BJ (cell line): ENCODE data around the gene POLR1F. TPM values are rescaled to one million over a fixed set of nuclear protein-coding genes. Genes with fewer than 3 reads are reported as not detected.
A peak's percentile ranks its signal among the peaks of the same experiment; 100 is the strongest.

Experiments
- CTCF ChIA-PET: fragments of 350-600 bp; formaldehyde crosslinking; extraction: SDS; loops from one replicate; lab custom pipeline; 2021; ENCODE audit warnings: antibody characterized with exemption, inconsistent platforms; lab: Yijun Ruan, JAX
- POLR2A ChIA-PET: fragments of 300-600 bp; sonication (Branson Sonifier 250); formaldehyde crosslinking; extraction: SDS; loops from one replicate; lab custom pipeline; 2021; ENCODE audit warnings: antibody characterized with exemption; lab: Charles Lee
- DNase-seq: peaks from one replicate; pipeline ENCODE4 v3.0.0-alpha.2; 2011; ENCODE audit warnings: low read depth
- H3K27me3 ChIP-seq: 2 replicates; pipeline ENCODE4 v1.6.0; 2011; ENCODE audit warnings: low read length; ENCODE audit not compliant: control insufficient read depth, insufficient read depth
- H3K36me3 ChIP-seq: 2 replicates; pipeline ENCODE4 v1.5.1; 2011; ENCODE audit warnings: low read length; ENCODE audit not compliant: control insufficient read depth, insufficient read depth
- H3K4me3 ChIP-seq: 2 replicates; pipeline ENCODE4 v1.5.1; 2011; ENCODE audit warnings: low read depth, mild to moderate bottlenecking, control low read depth, low read length
- CTCF ChIP-seq: IDR thresholded peaks from 2 replicates; pipeline ENCODE4 v1.5.1; 2011; ENCODE audit warnings: low read depth, mild to moderate bottlenecking, control low read depth, inconsistent platforms, low read length, moderate library complexity; ENCODE audit not compliant: insufficient read depth
- polyA plus RNA-seq: library from polyadenylated mRNA; depleted of rRNA; stranded (reverse); fragments of >200 nt; gene quantifications from 2 replicates; pipeline ENCODE4 v1.2.3, GENCODE V29; 2011

Gene POLR1F
- polyA plus RNA-seq, 1 experiment: 5.1 TPM

- Histone ChIP-seq H3K4me3 (no peak overlapping the region), H3K27me3 (no peaks in the 10 kb centered on the region), H3K36me3 (no peaks in the 10 kb centered on the region)
- DNase-seq: no peak
- peak; percentile 53 for TF ChIP-seq CTCF
- ChIA-PET POLR2A (no interaction called here), CTCF (interaction anchor here (0.6 to 2.3 kb wide), 16 partner anchors 9 to 904 kb away, joined by 3 to 46 read pairs (median 3); partner anchors contain the start of genes POLR1F and TMEM196)
Observed at GRCh38 chr7:19747740-19748339, 39.0 kb upstream of the POLR1F start.

- no peaks in the 10 kb centered on the region for H3K36me3 ChIP-seq
- ChIA-PET CTCF (interaction anchor here (2.1 kb wide), 1 partner anchor 10 kb away, joined by 6 read pairs; no protein-coding TSS in a partner anchor), POLR2A (no interaction called here)
- no peak for TF ChIP-seq CTCF
- no peaks in the 10 kb centered on the region for H3K27me3 ChIP-seq
- DNase-seq: no peak
- no peak overlapping the region for H3K4me3 ChIP-seq
Observed at GRCh38 chr7:19744075-19744474, 35.2 kb upstream of the POLR1F start.

GRCh38 chr7:19728716-19729115 is 19.9 kb upstream of the POLR1F start:
- DNase-seq: no peak
- H3K36me3 ChIP-seq: no peaks in the 10 kb centered on the region
- CTCF ChIA-PET: interaction anchor here (1.2 to 1.4 kb wide), 2 partner anchors 19 to 20 kb away, joined by 3 to 6 read pairs; partner anchors contain the start of gene POLR1F
- no peak for TF ChIP-seq CTCF
- POLR2A ChIA-PET: no interaction called here
- H3K4me3 ChIP-seq: no peak overlapping the region
- no peaks in the 10 kb centered on the region for H3K27me3 ChIP-seq

- POLR2A ChIA-PET: no interaction called here
- DNase-seq: no peak
- CTCF ChIA-PET: no interaction called here
- H3K27me3 ChIP-seq: no peaks in the 10 kb centered on the region
- TF ChIP-seq CTCF: no peak
- no peaks in the 10 kb centered on the region for H3K36me3 ChIP-seq
- no peak overlapping the region for H3K4me3 ChIP-seq
Observed at GRCh38 chr7:19725770-19726169, 16.9 kb upstream of the POLR1F start.

- ChIA-PET POLR2A (no interaction called here), CTCF (interaction anchor here (2.2 to 8.1 kb wide), 3 partner anchors 32 to 936 kb away, joined by 7 to 121 read pairs (median 10); no protein-coding TSS in a partner anchor)
- no peak overlapping the region for H3K4me3 ChIP-seq
- H3K27me3 ChIP-seq: no peaks in the 10 kb centered on the region; the same call in 1 of the 2 replicates
- H3K36me3 ChIP-seq: no peaks in the 10 kb centered on the region
- no peak for TF ChIP-seq CTCF
- no peak for DNase-seq
Observed at GRCh38 chr7:19715499-19715898, 6.7 kb upstream of the POLR1F start.
